HEK293 (cell line): ENCODE results near the gene PCDH9.
A peak's percentile ranks its signal among the peaks of the same experiment; 100 is the strongest.

Source experiments
- CTCF ChIA-PET: fragments of 350-600 bp; formaldehyde crosslinking; extraction: SDS; loops from one replicate; lab custom pipeline; 2021; ENCODE audit warnings: antibody characterized with exemption; lab: Yijun Ruan, JAX
- POLR2A ChIA-PET: fragments of 300-600 bp; formaldehyde crosslinking; extraction: SDS; loops from one replicate; lab custom pipeline; 2020; ENCODE audit warnings: antibody characterized with exemption, inconsistent platforms; lab: Yijun Ruan, JAX
- H3K27ac ChIP-seq: fragments of 200-500 bp; sonication (Bioruptor generic); 2 replicates; pipeline ENCODE4 v1.5.1; 2014; ENCODE audit warnings: low read depth, low read length, control low read depth, inconsistent platforms; ENCODE audit errors: extremely low read depth
- H3K36me3 ChIP-seq, 2 experiments: fragments of 200-500 bp in 1 of 2; sonication (Bioruptor generic) in 1 of 2; 1 replicate in 1 of 2; 2 replicates in 1 of 2; pipeline ENCODE4 v1.5.1; 2014 to 2017; ENCODE audit warnings: inconsistent platforms in 2 of 2, low read length in 2 of 2; ENCODE audit not compliant: control insufficient read depth in 2 of 2, insufficient read depth in 1 of 2
- H3K4me1 ChIP-seq: fragments of 200-500 bp; sonication (Bioruptor generic); 2 replicates; pipeline ENCODE4 v1.5.1; 2014; ENCODE audit warnings: mild to moderate bottlenecking, low read length, inconsistent platforms; ENCODE audit not compliant: control insufficient read depth, insufficient read depth
- H3K4me3 ChIP-seq: 2 replicates; pipeline ENCODE4 v1.5.1; 2011; ENCODE audit warnings: low read depth, mild to moderate bottlenecking, control low read depth, low read length, moderate library complexity
- H3K9me3 ChIP-seq: fragments of 200-500 bp; sonication (Bioruptor generic); 2 replicates; pipeline ENCODE4 v1.5.1; 2014; ENCODE audit warnings: low read depth, low read length, inconsistent platforms; ENCODE audit not compliant: control insufficient read depth, insufficient read depth
- BCL6B ChIP-seq: fragments of 450-650 bp; formaldehyde crosslinking; IDR thresholded peaks from 2 replicates; pipeline ENCODE4 v1.5.1; 2017; ENCODE audit warnings: missing biosample characterization, missing genetic modification characterization
- KLF16 ChIP-seq: fragments of 450-650 bp; formaldehyde crosslinking; IDR thresholded peaks from 2 replicates; pipeline ENCODE4 v1.5.1; 2017; ENCODE audit warnings: missing biosample characterization, missing genetic modification characterization
- OSR2 ChIP-seq: fragments of 450-650 bp; formaldehyde crosslinking; IDR thresholded peaks from 2 replicates; pipeline ENCODE4 v1.5.1; 2016; ENCODE audit warnings: missing biosample characterization, missing genetic modification characterization
- PRDM1 ChIP-seq: fragments of 450-650 bp; formaldehyde crosslinking; IDR thresholded peaks from 2 replicates; pipeline ENCODE4; 2016; ENCODE audit warnings: missing biosample characterization, missing genetic modification characterization
- PRDM6 ChIP-seq: fragments of 450-650 bp; formaldehyde crosslinking; IDR thresholded peaks from 2 replicates; pipeline ENCODE4 v1.5.1; 2017; ENCODE audit warnings: missing biosample characterization, missing genetic modification characterization
- TRIM28 ChIP-seq: IDR thresholded peaks from 2 replicates; pipeline ENCODE4 v1.6.1; 2011; ENCODE audit warnings: low read length, control low read depth, borderline replicate concordance
- ZBTB48 ChIP-seq: fragments of 450-650 bp; formaldehyde crosslinking; IDR thresholded peaks from 2 replicates; pipeline ENCODE4 v1.5.1; 2016; ENCODE audit warnings: missing biosample characterization, missing genetic modification characterization
- ZNF10 ChIP-seq: fragments of 450-650 bp; formaldehyde crosslinking; IDR thresholded peaks from 2 replicates; pipeline ENCODE4 v1.5.1; 2017; ENCODE audit warnings: missing biosample characterization, missing genetic modification characterization
- ZNF174 ChIP-seq: fragments of 450-650 bp; formaldehyde crosslinking; IDR thresholded peaks from 2 replicates; pipeline ENCODE4 v1.5.0; 2017; ENCODE audit warnings: missing biosample characterization, mild to moderate bottlenecking, missing genetic modification characterization
- ZNF214 ChIP-seq: fragments of 450-650 bp; formaldehyde crosslinking; IDR thresholded peaks from 2 replicates; pipeline ENCODE4 v1.5.1; 2017; ENCODE audit warnings: missing biosample characterization, mild to moderate bottlenecking, missing genetic modification characterization, borderline replicate concordance
- ZNF324 ChIP-seq: fragments of 450-650 bp; formaldehyde crosslinking; IDR thresholded peaks from 2 replicates; pipeline ENCODE4 v1.5.1; 2016; ENCODE audit warnings: missing biosample characterization, missing genetic modification characterization
- ZNF366 ChIP-seq: fragments of 450-650 bp; formaldehyde crosslinking; conservative IDR thresholded peaks from 2 replicates; pipeline ENCODE4 v1.5.1; 2016; ENCODE audit warnings: missing biosample characterization, missing genetic modification characterization
- ZNF433 ChIP-seq: fragments of 450-650 bp; formaldehyde crosslinking; IDR thresholded peaks from 2 replicates; pipeline ENCODE4 v1.5.1; 2016; ENCODE audit warnings: missing biosample characterization, missing genetic modification characterization, low read depth
- ZNF521 ChIP-seq: fragments of 450-650 bp; formaldehyde crosslinking; IDR thresholded peaks from 2 replicates; pipeline ENCODE4 v1.5.1; 2017; ENCODE audit warnings: missing biosample characterization, mild to moderate bottlenecking, missing genetic modification characterization
- ZNF555 ChIP-seq: fragments of 450-650 bp; formaldehyde crosslinking; conservative IDR thresholded peaks from 2 replicates; pipeline ENCODE4 v1.5.1; 2017; ENCODE audit warnings: missing biosample characterization, mild to moderate bottlenecking, missing genetic modification characterization, inconsistent platforms
- ZNF558 ChIP-seq: fragments of 450-650 bp; formaldehyde crosslinking; IDR thresholded peaks from 2 replicates; pipeline ENCODE4 v1.5.1; 2016; ENCODE audit warnings: missing biosample characterization, missing genetic modification characterization
- ZNF623 ChIP-seq: fragments of 450-650 bp; formaldehyde crosslinking; IDR thresholded peaks from 2 replicates; pipeline ENCODE4 v1.5.1; 2016; ENCODE audit warnings: missing biosample characterization, missing genetic modification characterization
- ZNF707 ChIP-seq: fragments of 450-650 bp; formaldehyde crosslinking; IDR thresholded peaks from 2 replicates; pipeline ENCODE4 v1.5.1; 2016; ENCODE audit warnings: missing biosample characterization, missing genetic modification characterization
- ZNF785 ChIP-seq: fragments of 450-650 bp; formaldehyde crosslinking; IDR thresholded peaks from 2 replicates; pipeline ENCODE4 v1.5.1; 2016; ENCODE audit warnings: missing biosample characterization, missing genetic modification characterization
- ZXDB ChIP-seq: fragments of 450-650 bp; formaldehyde crosslinking; IDR thresholded peaks from 2 replicates; pipeline ENCODE4 v1.5.1; 2016; ENCODE audit warnings: missing biosample characterization, missing genetic modification characterization

Gene PCDH9

DNA sequence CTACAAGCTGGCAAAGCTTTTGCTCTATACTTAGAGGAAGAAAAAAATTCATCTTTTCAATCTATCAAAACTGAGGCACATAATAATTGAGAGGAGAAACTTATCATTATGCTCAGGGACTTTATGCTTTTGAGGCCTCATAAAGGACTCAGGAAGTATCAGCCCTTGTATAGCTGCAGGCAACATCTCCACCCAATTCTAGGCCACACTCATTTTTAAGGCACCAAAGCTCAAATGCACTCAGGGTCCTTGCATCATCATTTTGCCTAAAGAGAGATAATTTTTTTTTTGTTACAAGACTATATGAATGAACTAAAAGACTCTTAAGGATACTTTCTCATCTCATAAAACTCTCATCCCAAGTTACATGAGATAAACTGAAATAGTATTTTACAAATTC lies 78.5 kb downstream of the PCDH9 start (continued):
- no peak for TF ChIP-seq BCL6B
- TF ChIP-seq PRDM6 (tag by site-specific recombination): no peak

- no peak for TF ChIP-seq ZNF707 (tag by site-specific recombination)
- TF ChIP-seq ZNF785 (tag by site-specific recombination): no peak
- no peak for TF ChIP-seq ZNF214 (tag by site-specific recombination)
- POLR2A ChIA-PET: no interaction called here
- CTCF ChIA-PET: no interaction called here
- no peaks in the 10 kb centered on the region for H3K36me3 ChIP-seq
- no peak overlapping the region for H3K27ac ChIP-seq
- H3K9me3 ChIP-seq: no peaks in the 10 kb centered on the region
- no peaks in the 10 kb centered on the region for H3K4me1 ChIP-seq
- H3K4me3 ChIP-seq: no peak overlapping the region
Observed at GRCh38 chr13:67150608-67151007, 79.5 kb downstream of the PCDH9 start.

DNA sequence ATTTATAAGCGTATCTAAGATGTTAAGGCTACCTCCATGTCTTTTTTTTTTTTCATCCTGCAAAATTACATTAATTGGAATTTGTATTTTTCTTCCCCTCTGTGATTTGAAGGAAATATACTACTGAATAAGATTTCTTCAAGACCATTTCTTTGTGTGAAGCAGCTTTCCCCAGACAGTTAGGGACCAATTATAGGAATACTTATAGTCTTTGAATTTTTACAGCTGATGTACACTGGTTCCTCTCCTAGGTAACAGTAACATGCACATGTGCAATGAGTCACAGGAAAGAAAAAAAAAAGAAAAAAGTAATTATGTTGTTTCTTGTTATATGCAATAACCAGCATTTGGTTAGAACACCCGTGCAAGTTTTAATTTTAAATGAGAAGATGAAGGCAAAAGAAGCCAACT lies 82.0 kb downstream of the PCDH9 start:
- H3K27ac ChIP-seq: no peak overlapping the region
- TF ChIP-seq ZNF174 (tag by site-specific recombination): no peak
- peak; percentile 25; the same call in 1 of the 2 replicates for TF ChIP-seq TRIM28

DNA sequence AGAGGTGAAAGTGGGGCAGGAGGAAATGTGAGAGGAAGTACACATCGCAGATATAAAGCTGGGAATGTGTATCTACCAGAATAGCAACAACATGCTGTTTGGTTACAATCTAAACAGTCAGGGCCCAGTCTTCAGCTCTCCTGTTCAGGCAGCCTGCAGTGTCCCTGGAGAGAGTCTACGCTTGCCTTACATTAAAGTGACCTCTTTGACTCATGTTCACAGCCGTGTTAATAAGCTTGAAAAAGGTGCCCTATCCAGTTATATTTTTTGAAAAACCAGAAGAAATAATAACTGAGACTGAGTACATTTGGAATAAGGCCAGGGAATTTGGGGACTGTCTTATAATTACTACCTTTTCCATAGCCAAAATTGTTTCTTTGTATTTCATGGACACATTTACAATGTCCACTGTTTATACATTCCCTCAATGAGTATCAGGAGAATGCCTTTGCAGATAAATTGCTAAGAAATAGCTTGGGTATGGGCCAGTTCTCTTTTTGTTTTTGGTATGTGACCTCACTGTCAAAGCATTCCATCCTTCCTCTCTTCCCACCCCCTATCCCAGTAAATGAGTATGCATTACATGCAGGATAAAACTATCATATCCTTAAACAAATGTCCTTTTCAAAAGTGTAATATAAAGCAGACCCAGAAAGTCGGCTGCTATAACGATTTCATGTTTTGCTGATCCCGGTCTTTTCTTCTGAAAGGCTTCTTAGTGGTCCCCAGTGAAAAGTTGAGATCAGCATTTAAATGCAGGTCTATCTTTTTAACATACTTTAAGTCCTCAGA lies 82.6 kb downstream of the PCDH9 start:
- CTCF ChIA-PET: interaction anchor here (0.7 kb wide), 1 partner anchor 154 kb away, joined by 3 read pairs; no protein-coding TSS in a partner anchor
- no peak overlapping the region for H3K27ac ChIP-seq
- no peak overlapping the region for H3K4me3 ChIP-seq
- no peaks in the 10 kb centered on the region for H3K9me3 ChIP-seq
- no peaks in the 10 kb centered on the region for H3K4me1 ChIP-seq
- POLR2A ChIA-PET: interaction anchor here (0.6 kb wide), 1 partner anchor 27 kb away, joined by 3 read pairs; no protein-coding TSS in a partner anchor
- TF ChIP-seq ZNF623 (tag by site-specific recombination) (no peak), ZNF521 (no peak), PRDM1 (no peak), TRIM28 (peak; percentile 56; the same call in 1 of the 2 replicates), OSR2 (no peak), ZNF433 (tag by site-specific recombination) (no peak), ZNF558 (tag by site-specific recombination) (no peak), ZXDB (tag by site-specific recombination) (no peak), ZNF324 (tag by site-specific recombination) (no peak), KLF16 (no peak), ZNF10 (tag by site-specific recombination) (no peak), ZBTB48 (tag by site-specific recombination) (0 out of 2 replicates have a peak, but pooled peaks have one; percentile 25), ZNF366 (tag by site-specific recombination) (no peak), ZNF555 (tag by site-specific recombination) (no peak)
- no peaks in the 10 kb centered on the region for H3K36me3 ChIP-seq

More for the DNA sequence above, 82.0 kb downstream of the PCDH9 start:
- no peaks in the 10 kb centered on the region for H3K4me1 ChIP-seq
- no peak overlapping the region for H3K4me3 ChIP-seq
- H3K36me3 ChIP-seq: no peaks in the 10 kb centered on the region
- ChIA-PET CTCF (no interaction called here), POLR2A (interaction anchor here (0.6 kb wide), 1 partner anchor 27 kb away, joined by 3 read pairs; no protein-coding TSS in a partner anchor)
- no peaks in the 10 kb centered on the region for H3K9me3 ChIP-seq
